Right lobe of liver (tissue), 4 donors: ENCODE data around the gene PPP2R5B.

Source experiments
- POLR2A ChIP-seq: fragments of 450-650 bp; IDR thresholded peaks from one replicate; pipeline ENCODE4 v1.6.1; 2017; ENCODE audit warnings: antibody characterized with exemption, mild to moderate bottlenecking
- TF ChIP-seq, protein P1 (sequence below), 4 donors: fragments of 200-600 bp in 3 of 4; fragments of 450-650 bp in 1 of 4; IDR thresholded peaks; one replicate each; pipeline versions ENCODE4 v1.5.1 to v1.8.0; 2016 to 2022; ENCODE audit warnings: antibody characterized with exemption in 4 of 4, mild to moderate bottlenecking in 2 of 4
- donor health status: DM: no; HTN: no; CAD: no.
- donor health status: DM: no; HTN: no; CAD: no.
- donor health status: DM: no; HTN: yes; CAD: no.

DNA sequence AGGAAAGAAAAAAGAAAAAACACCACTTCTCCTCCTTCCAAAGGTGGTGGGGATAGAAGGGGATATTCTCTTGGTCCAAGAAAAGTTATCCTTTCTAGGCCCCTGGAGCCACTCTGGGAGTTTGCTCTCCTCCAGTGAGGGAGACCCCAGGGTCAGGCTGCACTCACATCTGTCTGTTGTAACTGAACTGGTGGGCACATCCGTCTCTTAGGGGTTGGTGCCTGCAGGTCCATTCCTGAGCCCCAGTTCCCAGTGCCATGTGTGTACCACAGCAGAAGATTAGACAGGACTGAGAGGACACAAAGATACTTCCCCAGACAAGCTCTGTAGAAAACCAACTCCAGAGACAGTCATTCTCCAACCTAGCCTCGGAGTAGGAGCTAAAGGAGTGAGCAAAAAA lies 4.4 kb upstream of the PPP2R5B start:
- TF ChIP-seq, protein P1, sequence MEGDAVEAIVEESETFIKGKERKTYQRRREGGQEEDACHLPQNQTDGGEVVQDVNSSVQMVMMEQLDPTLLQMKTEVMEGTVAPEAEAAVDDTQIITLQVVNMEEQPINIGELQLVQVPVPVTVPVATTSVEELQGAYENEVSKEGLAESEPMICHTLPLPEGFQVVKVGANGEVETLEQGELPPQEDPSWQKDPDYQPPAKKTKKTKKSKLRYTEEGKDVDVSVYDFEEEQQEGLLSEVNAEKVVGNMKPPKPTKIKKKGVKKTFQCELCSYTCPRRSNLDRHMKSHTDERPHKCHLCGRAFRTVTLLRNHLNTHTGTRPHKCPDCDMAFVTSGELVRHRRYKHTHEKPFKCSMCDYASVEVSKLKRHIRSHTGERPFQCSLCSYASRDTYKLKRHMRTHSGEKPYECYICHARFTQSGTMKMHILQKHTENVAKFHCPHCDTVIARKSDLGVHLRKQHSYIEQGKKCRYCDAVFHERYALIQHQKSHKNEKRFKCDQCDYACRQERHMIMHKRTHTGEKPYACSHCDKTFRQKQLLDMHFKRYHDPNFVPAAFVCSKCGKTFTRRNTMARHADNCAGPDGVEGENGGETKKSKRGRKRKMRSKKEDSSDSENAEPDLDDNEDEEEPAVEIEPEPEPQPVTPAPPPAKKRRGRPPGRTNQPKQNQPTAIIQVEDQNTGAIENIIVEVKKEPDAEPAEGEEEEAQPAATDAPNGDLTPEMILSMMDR (IDR thresholded peaks at IDR 0.05): no peak
- no peak for TF ChIP-seq POLR2A
